Urothelium cell line (cell line): Measurements from ENCODE around the gene CTXN2.

Source experiments
- DNase-seq: peaks from one replicate; pipeline ENCODE4 v3.0.0; 2011; ENCODE audit warnings: low spot score, mixed read lengths
- FAIRE-seq: peaks from 2 replicates; lab custom pipeline; 2011; peaks lifted over from hg19 to GRCh38; lab: Jason Lieb, UNC

The CTXN2 gene

GRCh38 chr15:48221885-48222284 lies 30.4 kb downstream of the CTXN2 start:
- no peak for FAIRE-seq
- no peak for DNase-seq

GRCh38 chr15:48222627-48223026 lies 31.2 kb downstream of the CTXN2 start:
- FAIRE-seq = no peak
- DNase-seq = no peak

DNA sequence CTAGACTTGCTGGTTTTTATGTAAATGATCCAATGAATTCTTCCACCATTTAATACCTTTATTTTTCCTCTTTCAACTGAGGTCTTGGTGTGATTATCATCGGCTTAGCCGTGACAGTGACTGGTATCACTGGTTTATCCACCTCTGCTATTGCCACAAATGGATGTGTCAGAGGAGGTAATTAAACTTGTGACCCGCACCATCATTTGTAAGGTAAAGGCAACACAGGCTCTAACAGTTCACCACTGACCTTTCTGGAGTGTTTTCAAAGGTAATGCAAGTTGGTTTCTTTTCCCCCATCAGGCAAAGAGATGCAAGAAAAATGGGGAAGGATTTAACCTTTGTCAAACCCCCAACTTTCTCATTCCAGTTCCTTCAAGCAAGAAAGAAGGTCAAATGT lies 34.3 kb downstream of the CTXN2 start:
- FAIRE-seq (no peak), DNase-seq (no peak)

GRCh38 chr15:48230498-48230897 lies 39.0 kb downstream of the CTXN2 start:
- FAIRE-seq = no peak
- DNase-seq = no peak

- no peak for FAIRE-seq
- DNase-seq = no peak
Measured at GRCh38 chr15:48233246-48233645, 41.8 kb downstream of the CTXN2 start.

- FAIRE-seq (no peak), DNase-seq (no peak)
Measured at GRCh38 chr15:48239334-48239733, 47.9 kb downstream of the CTXN2 start.

- DNase-seq (no peak), FAIRE-seq (no peak)
Measured at GRCh38 chr15:48242015-48242414, 50.5 kb downstream of the CTXN2 start.

- FAIRE-seq = no peak
- no peak for DNase-seq
Measured at GRCh38 chr15:48242535-48242934, 51.1 kb downstream of the CTXN2 start.

DNA sequence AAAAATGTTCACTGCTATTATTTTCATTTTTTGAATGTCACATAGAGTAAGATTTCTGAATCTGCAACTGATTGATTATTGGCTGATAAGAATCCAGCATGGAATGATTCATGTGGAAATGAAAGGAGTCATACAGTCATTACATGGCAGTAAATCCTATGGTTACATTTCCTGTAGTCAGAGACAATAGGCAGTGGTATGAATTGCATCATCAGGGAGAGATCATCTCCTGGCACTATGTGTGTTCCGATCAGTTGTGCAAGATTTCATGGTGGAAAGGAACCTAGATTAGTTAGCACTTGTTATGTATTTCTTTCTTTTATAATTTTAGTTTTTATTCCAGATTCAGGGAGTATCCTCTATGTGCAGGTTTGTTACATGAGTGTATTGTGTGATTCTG lies 53.5 kb downstream of the CTXN2 start:
- FAIRE-seq = no peak
- DNase-seq = no peak

GRCh38 chr15:48248414-48248813 lies 56.9 kb downstream of the CTXN2 start:
- DNase-seq (no peak), FAIRE-seq (no peak)

GRCh38 chr15:48250640-48251076 lies 59.2 kb downstream of the CTXN2 start:
- FAIRE-seq (no peak), DNase-seq (peak; percentile 37)

DNA sequence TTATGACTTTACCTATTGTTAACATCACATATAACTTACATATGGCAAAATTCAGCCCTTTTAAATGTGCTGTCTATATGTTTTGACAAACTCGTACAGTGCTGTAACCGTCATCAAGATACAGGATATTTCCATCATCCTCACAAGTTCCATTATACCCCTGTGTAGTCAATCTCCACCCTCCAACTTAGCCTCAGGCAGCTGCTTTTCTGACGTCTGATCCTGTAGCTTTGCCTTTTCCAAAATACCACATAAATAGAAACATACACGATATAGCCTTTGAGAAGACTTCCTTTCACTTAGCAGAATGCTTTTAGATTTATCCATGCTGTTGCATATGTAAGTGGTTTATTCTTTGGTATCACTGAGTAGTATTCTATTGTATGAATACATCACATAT lies 61.7 kb downstream of the CTXN2 start:
- DNase-seq (no peak), FAIRE-seq (no peak)
